Karpas-422 (cell line): ENCODE data around the gene NSF. TPM values are rescaled to one million over a fixed set of nuclear protein-coding genes. Genes with fewer than 3 reads are reported as not detected.
"Not testable (repeated sequence)": the region's sequence is repeated elsewhere in the genome, so short reads cannot be mapped to it uniquely, and the experiment has no call there.

Experiments used
- DNase-seq: peaks from one replicate; pipeline ENCODE4 v3.0.0-alpha.2; 2015
- H2AFZ ChIP-seq: fragments of 200-600 bp; sonication (generic); 2 replicates; pipeline ENCODE4 v1.6.1; 2014; ENCODE audit warnings: antibody characterized with exemption, low read length, mixed read lengths
- H3K27ac ChIP-seq: fragments of 200-600 bp; sonication (generic); 2 replicates; pipeline ENCODE4 v1.5.1; 2014; ENCODE audit warnings: mild to moderate bottlenecking, low read length, moderate library complexity
- H3K27me3 ChIP-seq: fragments of 200-600 bp; sonication (generic); 2 replicates; pipeline ENCODE4 v1.6.1; 2014; ENCODE audit warnings: low read length, mixed read lengths
- H3K36me3 ChIP-seq: fragments of 200-600 bp; sonication (generic); 2 replicates; pipeline ENCODE4 v1.6.1; 2014; ENCODE audit warnings: low read length, mixed read lengths; ENCODE audit not compliant: insufficient read depth
- H3K4me1 ChIP-seq: fragments of 200-600 bp; sonication (generic); 2 replicates; pipeline ENCODE4 v1.6.1; 2014; ENCODE audit warnings: mild to moderate bottlenecking, low read length, mixed read lengths
- H3K4me2 ChIP-seq: fragments of 200-600 bp; sonication (generic); 2 replicates; pipeline ENCODE4 v1.6.1; 2014; ENCODE audit warnings: low read length, low read depth, mild to moderate bottlenecking; ENCODE audit not compliant: poor library complexity, severe bottlenecking
- H3K4me3 ChIP-seq: fragments of 200-600 bp; sonication (generic); 2 replicates; pipeline ENCODE4 v1.5.1; 2014; ENCODE audit warnings: mild to moderate bottlenecking, antibody characterized with exemption, low read length, mixed read lengths
- H3K79me2 ChIP-seq: fragments of 200-600 bp; sonication (generic); 2 replicates; pipeline ENCODE4 v1.6.1; 2014; ENCODE audit warnings: mild to moderate bottlenecking, low read length, mixed read lengths
- H3K9ac ChIP-seq: fragments of 200-600 bp; sonication (generic); 2 replicates; pipeline ENCODE4 v1.6.0; 2014; ENCODE audit warnings: low read length
- H3K9me2 ChIP-seq: fragments of 200-600 bp; sonication (generic), shearing (Covaris generic); replicated peaks from 2 replicates; pipeline ENCODE4 v1.6.0; 2014; ENCODE audit warnings: mild to moderate bottlenecking, low read length, moderate library complexity; ENCODE audit not compliant: insufficient read depth
- H3K9me3 ChIP-seq: fragments of 300-700, 200-600 bp; sonication (generic); 2 replicates; pipeline ENCODE4 v1.6.1; 2014; ENCODE audit warnings: low read length, mixed read lengths
- H4K20me1 ChIP-seq: fragments of 200-600 bp; sonication (generic); 2 replicates; pipeline ENCODE4 v1.6.1; 2014; ENCODE audit warnings: mild to moderate bottlenecking, antibody characterized with exemption, low read length, low read depth; ENCODE audit not compliant: insufficient read depth
- total RNA-seq: library from RNA; depleted of rRNA; stranded (reverse); fragments of >200 nt; shearing (Covaris generic); gene quantifications from 2 replicates; pipeline ENCODE4 v1.2.3, GENCODE V29; 2014; ENCODE audit warnings: low replicate concordance

The NSF gene
- total RNA-seq, 1 experiment from 2014 or later = 31.8 TPM

- H2AFZ ChIP-seq = no peak overlapping the region
- H3K9ac ChIP-seq = no peak overlapping the region
- no peaks in the 10 kb centered on the region for H3K4me1 ChIP-seq
- no peaks in the 10 kb centered on the region for H3K9me3 ChIP-seq
- no peaks in the 10 kb centered on the region for H3K79me2 ChIP-seq
- H3K27me3 ChIP-seq = no peaks in the 10 kb centered on the region
- H3K36me3 ChIP-seq = peaks cover 6% of the 10 kb centered on the region; the same call in 1 of the 2 replicates
- no peaks in the 10 kb centered on the region for H3K9me2 ChIP-seq
- DNase-seq = no peak
- no peak overlapping the region for H3K27ac ChIP-seq
- H3K4me3 ChIP-seq = no peak overlapping the region
- H4K20me1 ChIP-seq = no peaks in the 10 kb centered on the region
- no peak overlapping the region for H3K4me2 ChIP-seq
These were observed 152.2 kb downstream of the NSF start for GRCh38 chr17:46742565-46743270.

GRCh38 chr17:46744441-46744840 lies 154.0 kb downstream of the NSF start:
- DNase-seq = no peak

GRCh38 chr17:46745376-46745775 lies 154.9 kb downstream of the NSF start:
- H2AFZ ChIP-seq = no peak overlapping the region
- H3K79me2 ChIP-seq = no peaks in the 10 kb centered on the region
- no peaks in the 10 kb centered on the region for H3K27me3 ChIP-seq
- H3K36me3 ChIP-seq = peaks cover 12% of the 10 kb centered on the region; the same call in 1 of the 2 replicates
- H3K9me2 ChIP-seq = no peaks in the 10 kb centered on the region
- H3K4me2 ChIP-seq = no peak overlapping the region
- H3K4me3 ChIP-seq = no peak overlapping the region
- H3K9me3 ChIP-seq = no peaks in the 10 kb centered on the region
- no peak overlapping the region for H3K9ac ChIP-seq
- no peak for DNase-seq
- no peak overlapping the region for H3K27ac ChIP-seq
- H4K20me1 ChIP-seq = no peaks in the 10 kb centered on the region
- no peaks in the 10 kb centered on the region for H3K4me1 ChIP-seq

More at GRCh38 chr17:46744441-46744840, 154.0 kb downstream of the NSF start:
- Histone ChIP-seq H3K36me3 (peaks cover 6% of the 10 kb centered on the region; the same call in 1 of the 2 replicates), H2AFZ (no peak overlapping the region), H3K79me2 (no peaks in the 10 kb centered on the region), H3K4me1 (no peaks in the 10 kb centered on the region), H3K27ac (no peak overlapping the region), H3K27me3 (no peaks in the 10 kb centered on the region), H3K4me3 (no peak overlapping the region), H3K9me3 (no peaks in the 10 kb centered on the region), H4K20me1 (no peaks in the 10 kb centered on the region), H3K9ac (no peak overlapping the region), H3K9me2 (no peaks in the 10 kb centered on the region), H3K4me2 (no peak overlapping the region)

- no peak for DNase-seq
- Histone ChIP-seq H3K4me3 (no peak overlapping the region), H3K79me2 (no peaks in the 10 kb centered on the region), H4K20me1 (no peaks in the 10 kb centered on the region), H3K4me2 (no peak overlapping the region), H3K9me3 (no peaks in the 10 kb centered on the region), H3K27ac (no peak overlapping the region), H3K9ac (no peak overlapping the region), H3K36me3 (peaks cover 37% of the 10 kb centered on the region; the same call in 1 of the 2 replicates), H2AFZ (no peak overlapping the region), H3K9me2 (no peaks in the 10 kb centered on the region), H3K4me1 (0 out of 2 replicates have a peak, but pooled peaks cover 4% of the 10 kb centered on the region), H3K27me3 (no peaks in the 10 kb centered on the region)
These were observed 161.0 kb downstream of the NSF start for GRCh38 chr17:46751425-46751824.

GRCh38 chr17:46753776-46754175 lies 163.3 kb downstream of the NSF start:
- Histone ChIP-seq H3K79me2 (no peaks in the 10 kb centered on the region), H3K9me2 (no peaks in the 10 kb centered on the region), H3K9me3 (no peaks in the 10 kb centered on the region), H3K27me3 (no peaks in the 10 kb centered on the region), H3K4me1 (0 out of 2 replicates have a peak, but pooled peaks cover 4% of the 10 kb centered on the region), H3K9ac (no peak overlapping the region), H3K4me2 (no peak overlapping the region), H4K20me1 (no peaks in the 10 kb centered on the region), H3K27ac (no peak overlapping the region), H2AFZ (no peak overlapping the region), H3K36me3 (peaks cover 37% of the 10 kb centered on the region; the same call in 1 of the 2 replicates), H3K4me3 (no peak overlapping the region)
- no peak for DNase-seq

- Histone ChIP-seq H3K9ac (no peak overlapping the region), H4K20me1 (no peaks in the 10 kb centered on the region), H3K9me2 (no peaks in the 10 kb centered on the region), H3K9me3 (no peaks in the 10 kb centered on the region), H3K36me3 (peaks cover 27% of the 10 kb centered on the region; the same call in 1 of the 2 replicates), H3K4me2 (no peak overlapping the region), H3K79me2 (no peaks in the 10 kb centered on the region), H3K4me1 (0 out of 2 replicates have a peak, but pooled peaks cover 4% of the 10 kb centered on the region), H3K27me3 (no peaks in the 10 kb centered on the region), H2AFZ (no peak overlapping the region), H3K27ac (no peak overlapping the region), H3K4me3 (no peak overlapping the region)
- DNase-seq = no peak
These were observed 165.7 kb downstream of the NSF start for GRCh38 chr17:46756081-46756735.

GRCh38 chr17:46756861-46757260 lies 166.4 kb downstream of the NSF start:
- no peak overlapping the region for H2AFZ ChIP-seq
- DNase-seq = no peak
- H3K27me3 ChIP-seq = no peaks in the 10 kb centered on the region
- no peaks in the 10 kb centered on the region for H4K20me1 ChIP-seq
- H3K4me2 ChIP-seq = no peak overlapping the region
- H3K9me3 ChIP-seq = no peaks in the 10 kb centered on the region
- 0 out of 2 replicates have a peak, but pooled peaks cover 4% of the 10 kb centered on the region for H3K4me1 ChIP-seq
- no peaks in the 10 kb centered on the region for H3K79me2 ChIP-seq
- no peak overlapping the region for H3K4me3 ChIP-seq
- no peak overlapping the region for H3K9ac ChIP-seq
- H3K9me2 ChIP-seq = no peaks in the 10 kb centered on the region
- no peak overlapping the region for H3K27ac ChIP-seq
- H3K36me3 ChIP-seq = peaks cover 24% of the 10 kb centered on the region; the same call in 1 of the 2 replicates

GRCh38 chr17:46757588-46757987 lies 167.1 kb downstream of the NSF start:
- not testable (repeated sequence) for H3K9me3 ChIP-seq, H3K79me2 ChIP-seq, H3K9me2 ChIP-seq, H3K27me3 ChIP-seq, H4K20me1 ChIP-seq, DNase-seq, H2AFZ ChIP-seq, H3K4me3 ChIP-seq, H3K27ac ChIP-seq, H3K9ac ChIP-seq, H3K4me2 ChIP-seq, H3K4me1 ChIP-seq
- peaks cover 24% of the 10 kb centered on the region; the same call in 1 of the 2 replicates for H3K36me3 ChIP-seq
